T-helper 1 cell treated with Interleukin-12 subunit alpha and Interleukin-12 subunit beta and Interleukin-4 antibody, amounts not matched to agents 30 ng/mL and 1 ng/mL, for 36 hours (primary cell): ENCODE results near the gene CTAGE4. TPM values are rescaled to one million over a fixed set of nuclear protein-coding genes. Genes with fewer than 3 reads are reported as not detected.
"Not testable (repeated sequence)": the region's sequence is repeated elsewhere in the genome, so short reads cannot be mapped to it uniquely, and the experiment has no call there.

Source experiments
- intact Hi-C: fragments of 100-400 bp; cut with micrococcal nuclease; formaldehyde crosslinking; loops from one replicate; pipeline ENCODE4 v1.15.1; 2024
- total RNA-seq: library from RNA; stranded (reverse); gene quantifications from 2 replicates; pipeline ENCODE4 v1.2.3, GENCODE V29; 2022

The CTAGE4 gene
- total RNA-seq: 0.49 and 1.0 TPM in 2 replicates

- intact Hi-C loops: not testable (repeated sequence)
These were observed at the start of gene CTAGE4 for GRCh38 chr7:144183166-144183565. Gene CTAGE4, plus strand, starts transcription at chr7:144183466. Its CDS starts 38 bp downstream, at chr7:144183504.

GRCh38 chr7:144134116-144134515 lies 49.1 kb upstream of the CTAGE4 start:
- intact Hi-C loops: no loop called here

- intact Hi-C loops: no loop called here
These were observed 45.8 kb upstream of the CTAGE4 start for GRCh38 chr7:144137501-144137900.

GRCh38 chr7:144142187-144142586 lies 41.1 kb upstream of the CTAGE4 start:
- intact Hi-C loops: no loop called here

- intact Hi-C loops: no loop called here
These were observed 38.8 kb upstream of the CTAGE4 start for GRCh38 chr7:144144426-144144825.

- intact Hi-C loops: no loop called here
These were observed 34.9 kb upstream of the CTAGE4 start for GRCh38 chr7:144148224-144148827.

GRCh38 chr7:144158861-144159260 lies 24.4 kb upstream of the CTAGE4 start:
- intact Hi-C loops: no loop called here

- intact Hi-C loops: no loop called here
These were observed 18.5 kb upstream of the CTAGE4 start for GRCh38 chr7:144164784-144165183.

- intact Hi-C loops: not testable (repeated sequence)
These were observed 11.5 kb upstream of the CTAGE4 start for GRCh38 chr7:144171594-144172350.

- intact Hi-C loops: no loop called here
These were observed 8.7 kb upstream of the CTAGE4 start for GRCh38 chr7:144174613-144175012.

- intact Hi-C loops: not testable (repeated sequence)
These were observed 4.7 kb upstream of the CTAGE4 start for GRCh38 chr7:144178380-144179164.

GRCh38 chr7:144179165-144179479 lies 4.1 kb upstream of the CTAGE4 start:
- intact Hi-C loops: not testable (repeated sequence)

GRCh38 chr7:144187848-144188247 lies 4.6 kb downstream of the CTAGE4 start:
- intact Hi-C loops: not testable (repeated sequence)

GRCh38 chr7:144188578-144189171 lies 5.4 kb downstream of the CTAGE4 start:
- intact Hi-C loops: not testable (repeated sequence)

GRCh38 chr7:144193782-144194181 lies 10.5 kb downstream of the CTAGE4 start:
- intact Hi-C loops: not testable (repeated sequence)

- intact Hi-C loops: not testable (repeated sequence)
These were observed 11.2 kb downstream of the CTAGE4 start for GRCh38 chr7:144194453-144194852.

- intact Hi-C loops: not testable (repeated sequence)
These were observed 12.1 kb downstream of the CTAGE4 start, which contains the start of gene ARHGEF35 for GRCh38 chr7:144195212-144195872. Gene ARHGEF35, minus strand, starts transcription at chr7:144195833. Its CDS starts 7,450 bp downstream, at chr7:144188383.

GRCh38 chr7:144198934-144199333 lies 15.7 kb downstream of the CTAGE4 start:
- intact Hi-C loops: not testable (repeated sequence)

- intact Hi-C loops: not testable (repeated sequence)
These were observed 18.7 kb downstream of the CTAGE4 start for GRCh38 chr7:144201978-144202377.

- intact Hi-C loops: not testable (repeated sequence)
These were observed 19.8 kb downstream of the CTAGE4 start for GRCh38 chr7:144203086-144203485.

GRCh38 chr7:144205306-144205705 lies 22.0 kb downstream of the CTAGE4 start:
- intact Hi-C loops: not testable (repeated sequence)
